HG03045 (cell line): Measurements from ENCODE around the gene RNFT2.
"Not testable (repeated sequence)": the region's sequence is repeated elsewhere in the genome, so short reads cannot be mapped to it uniquely, and the experiment has no call there.

Experiments used
- ATAC-seq: cut with Tn5 transposase; IDR thresholded peaks from one replicate; pipeline ENCODE4 v1.9.1; 2021; ENCODE audit warnings: mild to moderate bottlenecking, moderate library complexity; ENCODE audit not compliant: unreplicated experiment

RNFT2 gene

GRCh38 chr12:116739381-116739887, 1.3 kb downstream of the RNFT2 start:
- no peak for ATAC-seq

- ATAC-seq, result not testable (repeated sequence)
Observed at GRCh38 chr12:116742787-116743186, 4.7 kb downstream of the RNFT2 start.

- no peak for ATAC-seq
Observed at GRCh38 chr12:116744766-116745165, 6.7 kb downstream of the RNFT2 start.

GRCh38 chr12:116745554-116745953, 7.4 kb downstream of the RNFT2 start:
- ATAC-seq, result no peak

GRCh38 chr12:116749884-116750283, 11.8 kb downstream of the RNFT2 start:
- no peak for ATAC-seq

GRCh38 chr12:116750298-116750697, 12.2 kb downstream of the RNFT2 start:
- no peak for ATAC-seq

GRCh38 chr12:116754097-116754496, 16.0 kb downstream of the RNFT2 start:
- ATAC-seq, result not testable (repeated sequence)

GRCh38 chr12:116754783-116755182, 16.7 kb downstream of the RNFT2 start:
- ATAC-seq, result not testable (repeated sequence)

GRCh38 chr12:116759783-116760621, 21.9 kb downstream of the RNFT2 start:
- ATAC-seq, result no peak

GRCh38 chr12:116760622-116761020, 22.5 kb downstream of the RNFT2 start:
- no peak for ATAC-seq

GRCh38 chr12:116761499-116761898, 23.4 kb downstream of the RNFT2 start:
- no peak for ATAC-seq

- ATAC-seq, result no peak
Observed at GRCh38 chr12:116765271-116765670, 27.2 kb downstream of the RNFT2 start.

GRCh38 chr12:116766285-116766684, 28.2 kb downstream of the RNFT2 start:
- no peak for ATAC-seq

GRCh38 chr12:116766746-116767145, 28.6 kb downstream of the RNFT2 start:
- no peak for ATAC-seq

GRCh38 chr12:116771651-116772050, 33.5 kb downstream of the RNFT2 start:
- no peak for ATAC-seq

- no peak for ATAC-seq
Observed at GRCh38 chr12:116773276-116773731, 35.2 kb downstream of the RNFT2 start.

- no peak for ATAC-seq
Observed at GRCh38 chr12:116774020-116774419, 35.9 kb downstream of the RNFT2 start.

- no peak for ATAC-seq
Observed at GRCh38 chr12:116777245-116777644, 39.1 kb downstream of the RNFT2 start.

GRCh38 chr12:116779597-116779996, 41.5 kb downstream of the RNFT2 start:
- ATAC-seq, result no peak

GRCh38 chr12:116780942-116781341, 42.8 kb downstream of the RNFT2 start:
- ATAC-seq, result no peak

GRCh38 chr12:116783525-116784237, 45.6 kb downstream of the RNFT2 start:
- ATAC-seq, result no peak

- no peak for ATAC-seq
Observed at GRCh38 chr12:116784238-116784612, 46.1 kb downstream of the RNFT2 start.
